Activated T-cell treated with anti-CD3 and anti-CD28 coated beads, Interleukin-2, amount 50 U/mL, for 4 hours (primary cell): Measurements from ENCODE around the gene CACNG1. TPM values are rescaled to one million over a fixed set of nuclear protein-coding genes. Genes with fewer than 3 reads are reported as not detected.

ENCODE experiments used
- ATAC-seq, 2 donors: fragments of 200-7000 bp; cut with Tn5 transposase; one replicate each; pipeline ENCODE4 v1.10.0; 2021
- DNase-seq: peaks from one replicate; pipeline ENCODE4 v3.0.0-alpha.2; 2020
- H3K27me3 Mint-ChIP-seq: one replicate; pipeline ENCODE4 v1.8.0; 2021; ENCODE audit warnings: low read depth, mixed read lengths
- H3K36me3 Mint-ChIP-seq: one replicate; pipeline ENCODE4 v1.8.0; 2022; ENCODE audit warnings: mixed read lengths; ENCODE audit not compliant: insufficient read depth
- H3K4me1 Mint-ChIP-seq: one replicate; pipeline ENCODE4 v1.8.0; 2021; ENCODE audit warnings: low read depth, mixed read lengths
- H3K4me3 Mint-ChIP-seq: one replicate; pipeline ENCODE4 v1.8.0; 2021; ENCODE audit warnings: mild to moderate bottlenecking, moderate library complexity, mixed read lengths
- H3K9me3 Mint-ChIP-seq: one replicate; pipeline ENCODE4 v1.8.0; 2021; ENCODE audit warnings: mixed read lengths
- total RNA-seq, 3 donors: library from RNA; stranded (reverse); gene quantifications; one replicate each; pipeline ENCODE4 v1.2.1, GENCODE V29; 2021

Gene CACNG1
- total RNA-seq, result not detected

- H3K27me3 Mint-ChIP-seq, result peaks cover 3% of the 10 kb centered on the region
- no peak for DNase-seq
- H3K9me3 Mint-ChIP-seq, result peaks cover 19% of the 10 kb centered on the region
- no peak within 1 kb of the TSS for H3K4me3 Mint-ChIP-seq
- no peaks in the 10 kb centered on the region for H3K4me1 Mint-ChIP-seq
- no peak for ATAC-seq
- H3K36me3 Mint-ChIP-seq, result peaks cover 5% of the 10 kb centered on the region
Observed at GRCh38 chr17:67044016-67044772, at the start of gene CACNG1. CACNG1 (plus strand) TSS chr17:67044554; CDS start chr17:67044661, 107 bp downstream.

GRCh38 chr17:66994930-66995535, 49.3 kb upstream of the CACNG1 start:
- DNase-seq (no peak), ATAC-seq (no peak)
- Mint-ChIP-seq H3K27me3 (peaks cover 12% of the 10 kb centered on the region), H3K4me1 (no peaks in the 10 kb centered on the region), H3K4me3 (no peak overlapping the region), H3K9me3 (no peaks in the 10 kb centered on the region), H3K36me3 (no peaks in the 10 kb centered on the region)

- ATAC-seq, result no peak
Observed at GRCh38 chr17:66995944-66996343, 48.4 kb upstream of the CACNG1 start.

GRCh38 chr17:66996926-66997325, 47.4 kb upstream of the CACNG1 start:
- Mint-ChIP-seq H3K9me3 (no peaks in the 10 kb centered on the region), H3K36me3 (no peaks in the 10 kb centered on the region), H3K4me1 (no peaks in the 10 kb centered on the region), H3K27me3 (peaks cover 4% of the 10 kb centered on the region), H3K4me3 (no peak overlapping the region)
- no peak for ATAC-seq
- DNase-seq, result no peak

More at GRCh38 chr17:66995944-66996343, 48.4 kb upstream of the CACNG1 start:
- no peak for DNase-seq
- Mint-ChIP-seq H3K9me3 (no peaks in the 10 kb centered on the region), H3K4me1 (no peaks in the 10 kb centered on the region), H3K4me3 (no peak overlapping the region), H3K36me3 (no peaks in the 10 kb centered on the region), H3K27me3 (peaks cover 12% of the 10 kb centered on the region)

- no peaks in the 10 kb centered on the region for H3K4me1 Mint-ChIP-seq
- ATAC-seq, result no peak
- DNase-seq, result no peak
- peaks cover 5% of the 10 kb centered on the region for H3K9me3 Mint-ChIP-seq
- peaks cover 19% of the 10 kb centered on the region for H3K27me3 Mint-ChIP-seq
- H3K36me3 Mint-ChIP-seq, result no peaks in the 10 kb centered on the region
- no peak overlapping the region for H3K4me3 Mint-ChIP-seq
Observed at GRCh38 chr17:67003231-67003630, 41.1 kb upstream of the CACNG1 start.

- Mint-ChIP-seq H3K36me3 (no peaks in the 10 kb centered on the region), H3K9me3 (peaks cover 5% of the 10 kb centered on the region), H3K4me1 (no peaks in the 10 kb centered on the region), H3K27me3 (peaks cover 23% of the 10 kb centered on the region), H3K4me3 (no peak overlapping the region)
- ATAC-seq (no peak), DNase-seq (no peak)
Observed at GRCh38 chr17:67004181-67004580, 40.2 kb upstream of the CACNG1 start.

GRCh38 chr17:67007266-67007665, 37.1 kb upstream of the CACNG1 start:
- Mint-ChIP-seq H3K4me3 (no peak overlapping the region), H3K27me3 (peaks cover 30% of the 10 kb centered on the region), H3K9me3 (peaks cover 5% of the 10 kb centered on the region), H3K36me3 (no peaks in the 10 kb centered on the region), H3K4me1 (no peaks in the 10 kb centered on the region)
- ATAC-seq (no peak), DNase-seq (no peak)

GRCh38 chr17:67008101-67008500, 36.3 kb upstream of the CACNG1 start:
- no peak overlapping the region for H3K4me3 Mint-ChIP-seq
- no peak for DNase-seq
- no peak for ATAC-seq
- peaks cover 5% of the 10 kb centered on the region for H3K9me3 Mint-ChIP-seq
- H3K27me3 Mint-ChIP-seq, result peaks cover 31% of the 10 kb centered on the region
- no peaks in the 10 kb centered on the region for H3K4me1 Mint-ChIP-seq
- no peaks in the 10 kb centered on the region for H3K36me3 Mint-ChIP-seq

- Mint-ChIP-seq H3K4me1 (no peaks in the 10 kb centered on the region), H3K27me3 (peaks cover 22% of the 10 kb centered on the region), H3K36me3 (no peaks in the 10 kb centered on the region), H3K4me3 (no peak overlapping the region), H3K9me3 (peaks cover 5% of the 10 kb centered on the region)
- ATAC-seq (no peak), DNase-seq (no peak)
Observed at GRCh38 chr17:67011527-67012175, 32.7 kb upstream of the CACNG1 start.

- Mint-ChIP-seq H3K4me1 (no peaks in the 10 kb centered on the region), H3K4me3 (no peak overlapping the region), H3K9me3 (no peaks in the 10 kb centered on the region), H3K27me3 (peaks cover 17% of the 10 kb centered on the region), H3K36me3 (no peaks in the 10 kb centered on the region)
- no peak for DNase-seq
- no peak for ATAC-seq
Observed at GRCh38 chr17:67013891-67014290, 30.5 kb upstream of the CACNG1 start.

GRCh38 chr17:67015001-67015400, 29.4 kb upstream of the CACNG1 start:
- H3K36me3 Mint-ChIP-seq, result no peaks in the 10 kb centered on the region
- no peaks in the 10 kb centered on the region for H3K4me1 Mint-ChIP-seq
- no peaks in the 10 kb centered on the region for H3K9me3 Mint-ChIP-seq
- H3K27me3 Mint-ChIP-seq, result peaks cover 13% of the 10 kb centered on the region
- DNase-seq (no peak), ATAC-seq (no peak)
- H3K4me3 Mint-ChIP-seq, result no peak overlapping the region

- Mint-ChIP-seq H3K4me1 (no peaks in the 10 kb centered on the region), H3K4me3 (no peak overlapping the region), H3K9me3 (no peaks in the 10 kb centered on the region), H3K27me3 (peaks cover 11% of the 10 kb centered on the region), H3K36me3 (no peaks in the 10 kb centered on the region)
- ATAC-seq, result no peak
- no peak for DNase-seq
Observed at GRCh38 chr17:67016039-67016762, 28.2 kb upstream of the CACNG1 start.

GRCh38 chr17:67017910-67018309, 26.4 kb upstream of the CACNG1 start:
- Mint-ChIP-seq H3K27me3 (peaks cover 6% of the 10 kb centered on the region), H3K4me1 (no peaks in the 10 kb centered on the region), H3K36me3 (no peaks in the 10 kb centered on the region), H3K9me3 (no peaks in the 10 kb centered on the region), H3K4me3 (no peak overlapping the region)
- no peak for ATAC-seq
- DNase-seq, result no peak
